Measurements from ENCODE around the gene CNST. TPM values are rescaled to one million over a fixed set of nuclear protein-coding genes. Genes with fewer than 3 reads are reported as not detected.

CNST gene
- total and polyA plus RNA-seq, 2 of the 13 experiments (the other 11 are each of a cell fraction or from before 2014, with no cell fraction given), result 6.3 to 12.4 TPM

- H3K27ac ChIP-seq (ENCODE audit: extremely low read length, insufficient read depth, low read length), result no peak overlapping the region
- in situ Hi-C loops (cut with HindIII; ENCODE audit: extremely low pct_ligation_motif_present, low pct_unique_long_range_greater_than_20kb), result no loop called here
- FAIRE-seq (no peak), DNase-seq (ENCODE audit: low spot score) (no peak), ATAC-seq (no peak)
- H3K36me3 ChIP-seq (replicated peaks in 1 of 2; ENCODE audit: control insufficient read depth in 1 of 2, insufficient read depth in 2 of 2, low read length in 2 of 2), result peaks cover 23 to 67% of the 10 kb centered on the region in 2 experiments
- no peak overlapping the region for H3K4me2 ChIP-seq (ENCODE audit: low read depth, low read length)
- peaks cover 5% of the 10 kb centered on the region for H3K79me2 ChIP-seq (ENCODE audit: insufficient read depth, low read length)
- no TSS peak for BruUV-seq (replicated peaks)
- ChIA-PET CTCF (ENCODE audit: low intra/inter-chr PET ratio, low total read pairs) (no interaction called here), POLR2A (no interaction called here)
- H3K27me3 ChIP-seq (ENCODE audit: control insufficient read depth in 1 of 2, insufficient read depth in 2 of 2, low read length in 2 of 2), result no peaks in the 10 kb centered on the region
- H2AFZ ChIP-seq (ENCODE audit: low read length), result no peak overlapping the region
- H3K9me3 ChIP-seq (ENCODE audit: low read length), result no peaks in the 10 kb centered on the region
- H3K4me1 ChIP-seq (ENCODE audit: insufficient read depth, low read length), result no peaks in the 10 kb centered on the region
- TF ChIP-seq FIP1L1 (IDR thresholded peaks at IDR 0.05; ENCODE audit: borderline replicate concordance, insufficient read depth, low read depth, low read length) (no peak), ZBTB21 (CRISPR knock-in tag; IDR thresholded peaks at IDR 0.05) (no peak), NFE2L2 (IDR thresholded peaks at IDR 0.05; ENCODE audit: low read length) (no peak), FOXA1 (IDR thresholded peaks at IDR 0.05) (no peak), FOXA1 (CRISPR knock-in tag; IDR thresholded peaks at IDR 0.05) (no peak), ZFYVE20 (CRISPR knock-in tag; IDR thresholded peaks at IDR 0.05; ENCODE audit: borderline replicate concordance, low read depth) (no peak), ZBTB1 (CRISPR knock-in tag; IDR thresholded peaks at IDR 0.05; ENCODE audit: borderline replicate concordance) (no peak), YEATS4 (CRISPR knock-in tag; IDR thresholded peaks at IDR 0.05; ENCODE audit: borderline replicate concordance) (no peak), HIVEP1 (CRISPR knock-in tag; IDR thresholded peaks at IDR 0.05) (no peak), NAIF1 (CRISPR knock-in tag; IDR thresholded peaks at IDR 0.05; ENCODE audit: borderline replicate concordance) (no peak), MLX (CRISPR knock-in tag; IDR thresholded peaks at IDR 0.05) (no peak), CCAR2 (optimal IDR thresholded peaks at IDR 0.05; ENCODE audit: low read depth, low read length) (no peak), ONECUT2 (CRISPR knock-in tag; IDR thresholded peaks at IDR 0.05) (no peak)
- TF ChIP-seq, protein P1, sequence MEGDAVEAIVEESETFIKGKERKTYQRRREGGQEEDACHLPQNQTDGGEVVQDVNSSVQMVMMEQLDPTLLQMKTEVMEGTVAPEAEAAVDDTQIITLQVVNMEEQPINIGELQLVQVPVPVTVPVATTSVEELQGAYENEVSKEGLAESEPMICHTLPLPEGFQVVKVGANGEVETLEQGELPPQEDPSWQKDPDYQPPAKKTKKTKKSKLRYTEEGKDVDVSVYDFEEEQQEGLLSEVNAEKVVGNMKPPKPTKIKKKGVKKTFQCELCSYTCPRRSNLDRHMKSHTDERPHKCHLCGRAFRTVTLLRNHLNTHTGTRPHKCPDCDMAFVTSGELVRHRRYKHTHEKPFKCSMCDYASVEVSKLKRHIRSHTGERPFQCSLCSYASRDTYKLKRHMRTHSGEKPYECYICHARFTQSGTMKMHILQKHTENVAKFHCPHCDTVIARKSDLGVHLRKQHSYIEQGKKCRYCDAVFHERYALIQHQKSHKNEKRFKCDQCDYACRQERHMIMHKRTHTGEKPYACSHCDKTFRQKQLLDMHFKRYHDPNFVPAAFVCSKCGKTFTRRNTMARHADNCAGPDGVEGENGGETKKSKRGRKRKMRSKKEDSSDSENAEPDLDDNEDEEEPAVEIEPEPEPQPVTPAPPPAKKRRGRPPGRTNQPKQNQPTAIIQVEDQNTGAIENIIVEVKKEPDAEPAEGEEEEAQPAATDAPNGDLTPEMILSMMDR (CRISPR knock-in tag; IDR thresholded peaks at IDR 0.05), result no peak
- no peaks in the 10 kb centered on the region; the same call in 1 of the 2 replicates for H4K20me1 ChIP-seq (ENCODE audit: insufficient read depth, low read length)
- H3K9ac ChIP-seq (ENCODE audit: insufficient read depth, low read depth, low read length), result no peak overlapping the region
- intact Hi-C loops (cut with micrococcal nuclease; ENCODE audit: unreplicated experiment), result no loop called here
- 80% methylated on average over 6 of the region's 6 CpGs for WGBS (ENCODE audit: low lambda C conversion rate)
- H3K4me3 ChIP-seq (replicated peaks in 1 of 3; ENCODE audit: insufficient read depth in 1 of 3, low read depth in 2 of 3, low read length in 3 of 3), result no peak overlapping the region
Observed at GRCh38 chr1:246552110-246552509, 14.1 kb upstream of the CNST start.

Data from HepG2 (cell line).